Measurements from ENCODE around the gene CLCA2.

GRCh38 chr1:86503406-86504136, 79.6 kb downstream of the CLCA2 start:
- TF ChIP-seq CTCF (optimal IDR thresholded peaks at IDR 0.05 in 1 of 3, IDR thresholded peaks at IDR 0.05 in 1 of 3, conservative IDR thresholded peaks at IDR 0.05 in 1 of 3; ENCODE audit: extremely low read depth in 1 of 3, insufficient read depth in 2 of 3, low read length in 3 of 3) (peak in 1 of 3 experiments; percentile 3), EZH2 (IDR thresholded peaks at IDR 0.05; ENCODE audit: low read length) (no peak)

Data from keratinocyte (primary cell).